AG10803 (cell line): Measurements from ENCODE around the gene VAMP8.
"Not testable (repeated sequence)": the region's sequence is repeated elsewhere in the genome, so short reads cannot be mapped to it uniquely, and the experiment has no call there.

Source experiments
- DNase-seq: peaks from one replicate; pipeline ENCODE4 v3.0.0; 2010; ENCODE audit warnings: low read depth
- H3K4me3 ChIP-seq: 2 replicates; pipeline ENCODE4 v1.5.1; 2011; ENCODE audit warnings: mild to moderate bottlenecking, low read length, control low read depth
- CTCF ChIP-seq: conservative IDR thresholded peaks from 2 replicates; pipeline ENCODE4 v1.5.1; 2011; ENCODE audit warnings: mild to moderate bottlenecking, low read length, control low read depth, inconsistent platforms

VAMP8 gene

GRCh38 chr2:85541753-85542457 is 35.5 kb upstream of the VAMP8 start:
- peak; percentile 62 for DNase-seq
- no peak for TF ChIP-seq CTCF
- H3K4me3 ChIP-seq: peak overlapping the region; percentile 99

- no peak overlapping the region for H3K4me3 ChIP-seq
- TF ChIP-seq CTCF: no peak
- DNase-seq: no peak
These were observed 34.6 kb upstream of the VAMP8 start for GRCh38 chr2:85542777-85543176.

GRCh38 chr2:85544254-85544691 is 33.1 kb upstream of the VAMP8 start:
- not testable (repeated sequence) for H3K4me3 ChIP-seq, DNase-seq

- H3K4me3 ChIP-seq, DNase-seq: not testable (repeated sequence)
These were observed 32.2 kb upstream of the VAMP8 start for GRCh38 chr2:85544915-85545779.

- H3K4me3 ChIP-seq: no peak overlapping the region
- DNase-seq: no peak
These were observed 31.6 kb upstream of the VAMP8 start for GRCh38 chr2:85545780-85546240.

GRCh38 chr2:85547089-85547858 is 30.1 kb upstream of the VAMP8 start:
- TF ChIP-seq CTCF: no peak

More at GRCh38 chr2:85545780-85546240, 31.6 kb upstream of the VAMP8 start:
- TF ChIP-seq CTCF: no peak

GRCh38 chr2:85547859-85548607 is 29.4 kb upstream of the VAMP8 start:
- H3K4me3 ChIP-seq: no peak overlapping the region
- peak; percentile 23 for DNase-seq
- no peak for TF ChIP-seq CTCF

More at GRCh38 chr2:85547089-85547858, 30.1 kb upstream of the VAMP8 start:
- H3K4me3 ChIP-seq: no peak overlapping the region
- DNase-seq: no peak
